Brain microvascular endothelial cell (primary cell): Measurements from ENCODE around the gene BICDL1.
"Not testable (repeated sequence)": the region's sequence is repeated elsewhere in the genome, so short reads cannot be mapped to it uniquely, and the experiment has no call there.

Source experiments
- DNase-seq: peaks from one replicate; pipeline ENCODE4 v3.0.0-alpha.2; 2020
- H3K27ac ChIP-seq: fragments of 250-450 bp; sonication (Bioruptor Pico); 2 replicates; pipeline ENCODE4 v1.5.1; 2020; ENCODE audit warnings: mild to moderate bottlenecking, moderate library complexity
- H3K27me3 ChIP-seq: fragments of 250-450 bp; sonication (Bioruptor Pico); replicated peaks from 2 replicates; pipeline ENCODE4 v1.5.1; 2020; ENCODE audit warnings: mild to moderate bottlenecking
- H3K36me3 ChIP-seq: fragments of 250-450 bp; sonication (Bioruptor Pico); replicated peaks from 2 replicates; pipeline ENCODE4 v1.5.1; 2020; ENCODE audit warnings: mild to moderate bottlenecking
- H3K4me3 ChIP-seq: 2 replicates; pipeline ENCODE4 v1.5.1; 2011; ENCODE audit warnings: low read depth, mild to moderate bottlenecking, control low read depth, low read length, moderate library complexity
- in situ Hi-C: cut with HindIII; loops from 2 replicates; pipeline ENCODE4 v1.10.0; 2017; ENCODE audit warnings: low sequenced_read_pairs, low pct_ligation_motif_present
- TF ChIP-seq, protein P1 (sequence below): IDR thresholded peaks from 2 replicates; pipeline ENCODE4 v1.5.1; 2011; ENCODE audit warnings: low read depth, mild to moderate bottlenecking, moderate library complexity, low read length, control low read depth, inconsistent platforms; ENCODE audit errors: missing control alignments

Gene BICDL1

DNA sequence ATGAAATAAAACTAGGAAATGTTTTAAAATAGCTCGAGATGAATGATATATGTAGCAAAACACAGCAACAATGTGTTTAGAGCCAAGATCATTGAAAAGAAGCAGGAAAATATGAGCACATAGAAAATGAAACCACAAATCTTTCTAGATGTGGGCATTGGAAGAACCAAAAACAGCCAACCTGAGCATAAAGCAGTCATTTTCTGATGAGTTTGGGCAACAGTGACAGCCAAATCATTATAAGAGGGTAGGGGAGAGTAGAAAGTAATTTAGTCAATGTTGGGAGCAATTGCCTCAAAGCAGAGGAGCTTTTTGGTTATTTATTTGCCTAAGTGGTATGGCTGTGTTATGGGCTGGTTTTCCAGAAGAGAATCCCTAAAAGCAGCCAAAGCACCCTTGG is 8.8 kb upstream of the BICDL1 start:
- no peak for DNase-seq
- Histone ChIP-seq H3K36me3 (no peaks in the 10 kb centered on the region), H3K4me3 (no peak overlapping the region), H3K27me3 (peaks cover 4% of the 10 kb centered on the region), H3K27ac (no peak overlapping the region)
- in situ Hi-C loops = no loop called here
- TF ChIP-seq, protein P1, sequence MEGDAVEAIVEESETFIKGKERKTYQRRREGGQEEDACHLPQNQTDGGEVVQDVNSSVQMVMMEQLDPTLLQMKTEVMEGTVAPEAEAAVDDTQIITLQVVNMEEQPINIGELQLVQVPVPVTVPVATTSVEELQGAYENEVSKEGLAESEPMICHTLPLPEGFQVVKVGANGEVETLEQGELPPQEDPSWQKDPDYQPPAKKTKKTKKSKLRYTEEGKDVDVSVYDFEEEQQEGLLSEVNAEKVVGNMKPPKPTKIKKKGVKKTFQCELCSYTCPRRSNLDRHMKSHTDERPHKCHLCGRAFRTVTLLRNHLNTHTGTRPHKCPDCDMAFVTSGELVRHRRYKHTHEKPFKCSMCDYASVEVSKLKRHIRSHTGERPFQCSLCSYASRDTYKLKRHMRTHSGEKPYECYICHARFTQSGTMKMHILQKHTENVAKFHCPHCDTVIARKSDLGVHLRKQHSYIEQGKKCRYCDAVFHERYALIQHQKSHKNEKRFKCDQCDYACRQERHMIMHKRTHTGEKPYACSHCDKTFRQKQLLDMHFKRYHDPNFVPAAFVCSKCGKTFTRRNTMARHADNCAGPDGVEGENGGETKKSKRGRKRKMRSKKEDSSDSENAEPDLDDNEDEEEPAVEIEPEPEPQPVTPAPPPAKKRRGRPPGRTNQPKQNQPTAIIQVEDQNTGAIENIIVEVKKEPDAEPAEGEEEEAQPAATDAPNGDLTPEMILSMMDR = no peak

DNA sequence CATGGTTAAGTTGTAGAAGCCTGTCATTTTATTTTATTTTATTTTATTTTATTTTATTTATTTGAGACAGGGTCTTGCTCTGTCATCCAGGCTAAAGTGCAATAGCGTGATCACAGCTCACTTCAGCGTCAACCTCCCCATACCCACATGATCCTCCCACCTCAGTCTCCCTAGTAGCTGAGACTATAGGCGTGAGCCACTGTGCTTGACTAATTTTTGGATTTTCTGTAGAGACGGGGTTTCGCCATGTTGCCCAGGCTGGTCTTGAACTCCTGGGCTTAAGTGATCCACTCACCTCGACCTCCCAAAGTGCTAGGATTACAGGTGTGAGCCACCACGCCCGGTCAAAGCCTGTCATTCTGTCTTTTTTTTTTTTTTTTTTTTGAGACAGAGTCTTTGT is 8.3 kb upstream of the BICDL1 start:
- H3K36me3 ChIP-seq, H3K27me3 ChIP-seq, DNase-seq, H3K27ac ChIP-seq, H3K4me3 ChIP-seq, in situ Hi-C loops: not testable (repeated sequence)

DNA sequence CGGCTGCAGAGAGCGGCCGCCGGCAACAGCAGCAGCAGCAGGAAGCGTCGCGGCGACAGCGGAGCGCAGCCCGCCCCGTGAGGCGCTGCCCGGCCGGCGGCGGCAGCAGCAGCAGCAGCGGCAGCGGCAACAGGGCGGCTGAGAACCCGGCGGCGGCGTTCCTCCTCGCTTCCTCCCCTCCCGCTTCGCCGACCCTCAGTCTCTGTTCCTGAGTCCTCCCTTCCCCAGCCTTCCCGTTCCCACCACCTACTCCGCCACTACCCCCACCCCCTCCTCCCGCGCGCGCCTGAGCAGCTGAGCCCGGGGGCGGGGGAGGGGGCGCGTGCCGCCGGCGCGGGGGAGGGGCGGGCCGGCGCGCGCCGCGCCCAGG is 310 bp downstream of the BICDL1 start:
- peak overlapping the region; percentile 50 for H3K4me3 ChIP-seq
- no peak for DNase-seq
- H3K27ac ChIP-seq = no peak overlapping the region

DNA sequence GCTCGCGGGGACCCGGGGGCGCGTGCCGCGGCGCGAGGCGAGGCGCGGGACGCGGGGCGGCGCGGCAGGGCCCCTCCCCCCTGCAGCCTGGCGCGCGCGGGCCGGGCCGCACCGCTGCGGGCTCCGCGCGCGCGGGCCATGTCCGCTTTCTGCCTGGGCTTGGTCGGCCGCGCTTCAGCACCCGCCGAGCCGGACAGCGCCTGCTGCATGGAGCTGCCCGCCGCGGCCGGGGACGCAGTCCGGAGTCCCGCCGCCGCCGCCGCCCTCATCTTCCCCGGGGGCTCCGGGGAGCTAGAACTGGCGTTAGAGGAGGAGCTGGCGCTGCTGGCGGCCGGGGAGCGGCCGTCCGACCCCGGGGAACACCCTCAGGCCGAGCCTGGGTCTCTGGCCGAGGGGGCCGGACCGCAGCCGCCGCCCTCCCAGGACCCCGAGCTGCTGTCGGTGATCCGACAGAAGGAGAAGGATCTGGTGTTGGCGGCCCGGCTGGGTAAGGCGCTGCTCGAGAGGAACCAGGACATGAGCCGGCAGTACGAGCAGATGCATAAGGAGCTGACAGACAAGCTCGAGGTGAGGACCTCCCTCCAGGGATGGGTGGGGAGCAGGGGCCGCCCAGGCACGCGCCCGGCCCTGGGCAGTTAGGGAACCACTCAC is 820 bp downstream of the BICDL1 start:
- in situ Hi-C loops = no loop called here
- Histone ChIP-seq H3K36me3 (no peaks in the 10 kb centered on the region), H3K27me3 (peaks cover 17% of the 10 kb centered on the region), H3K4me3 (no peak overlapping the region), H3K27ac (no peak overlapping the region)
- TF ChIP-seq, protein P1 = no peak
- peak; percentile 58 for DNase-seq

More for the DNA sequence above, 310 bp downstream of the BICDL1 start:
- no peaks in the 10 kb centered on the region for H3K36me3 ChIP-seq
- TF ChIP-seq, protein P1 = no peak
- in situ Hi-C loops = no loop called here
- H3K27me3 ChIP-seq = peaks cover 21% of the 10 kb centered on the region

DNA sequence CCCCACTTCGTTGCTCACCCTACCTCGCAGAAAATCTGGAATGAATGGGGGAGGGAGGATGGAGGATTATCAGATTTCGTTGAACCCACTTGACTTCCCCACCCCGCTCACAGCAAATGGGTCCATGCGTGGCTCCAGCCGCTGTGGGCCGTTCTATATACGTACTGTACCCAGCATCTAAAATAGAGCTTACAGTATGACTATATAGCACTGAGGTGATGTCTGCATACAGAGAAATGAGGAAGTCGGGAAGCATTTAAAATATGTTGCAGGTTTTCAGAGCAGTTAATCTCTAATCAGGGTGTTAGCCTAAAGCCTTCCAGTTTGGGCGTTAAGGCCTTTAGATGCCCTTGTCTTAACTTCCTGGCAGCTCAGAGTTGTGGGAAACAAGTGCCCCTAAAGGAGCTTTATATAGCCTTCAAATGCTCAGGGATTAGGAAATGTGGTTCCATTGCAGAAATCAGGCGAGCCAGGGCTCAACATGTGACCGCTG is 1.4 kb downstream of the BICDL1 start:
- Histone ChIP-seq H3K27me3 (peaks cover 17% of the 10 kb centered on the region), H3K27ac (no peak overlapping the region), H3K36me3 (no peaks in the 10 kb centered on the region), H3K4me3 (no peak overlapping the region)
- DNase-seq = no peak
- in situ Hi-C loops = no loop called here
- TF ChIP-seq, protein P1 = no peak

DNA sequence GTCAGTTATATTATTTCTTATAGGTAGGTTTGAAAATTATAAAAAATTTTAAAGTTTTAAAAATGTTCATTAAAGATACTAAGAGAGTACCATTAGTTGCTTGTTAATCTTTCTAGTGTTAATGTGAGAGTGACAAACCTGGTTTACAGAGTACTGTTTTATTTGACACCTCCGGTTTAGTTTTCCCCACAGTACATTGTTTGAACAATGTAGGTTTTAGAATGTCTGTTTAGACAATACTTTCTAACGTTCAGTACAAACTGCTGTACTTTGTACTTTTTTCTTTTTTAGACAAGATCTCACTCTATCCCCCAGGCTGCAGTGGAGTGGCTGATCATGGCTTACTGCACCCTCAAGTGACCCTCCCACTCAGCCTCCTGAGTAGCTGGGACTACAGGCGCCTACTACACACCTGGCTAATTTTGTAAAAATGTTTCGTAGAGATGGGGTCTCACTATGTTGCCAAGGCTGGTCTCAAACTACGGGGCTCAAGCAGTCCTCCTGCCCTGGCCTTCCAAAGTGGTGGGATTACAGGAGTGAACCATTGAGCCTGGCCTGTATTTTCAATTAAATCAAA is 3.2 kb downstream of the BICDL1 start:
- peaks cover 17% of the 10 kb centered on the region for H3K27me3 ChIP-seq

More for the DNA sequence above, 3.2 kb downstream of the BICDL1 start:
- no peak for DNase-seq
- Histone ChIP-seq H3K27ac (no peak overlapping the region), H3K4me3 (no peak overlapping the region), H3K36me3 (no peaks in the 10 kb centered on the region)
- in situ Hi-C loops = no loop called here
- TF ChIP-seq, protein P1 = no peak
